OCI-LY3 (cell line): ENCODE data around the gene GRM8.

Source experiments
- H2AFZ ChIP-seq: fragments of 200-600, 300-600 bp; shearing (Covaris generic); 2 replicates; pipeline ENCODE4 v1.6.0; 2014; ENCODE audit warnings: antibody characterized with exemption, low read depth, low read length
- H3K27ac ChIP-seq: fragments of 200-600, 300-600 bp; sonication (generic); 2 replicates; pipeline ENCODE4 v1.5.1; 2014; ENCODE audit warnings: mild to moderate bottlenecking, low read length, moderate library complexity, mixed read lengths
- H3K27me3 ChIP-seq: fragments of 200-600, 300-600 bp; sonication (generic); 2 replicates; pipeline ENCODE4 v1.6.1; 2014; ENCODE audit warnings: low read depth, low read length, mixed read lengths
- H3K36me3 ChIP-seq: fragments of 200-600, 300-600 bp; sonication (generic); replicated peaks from 2 replicates; pipeline ENCODE3; 2014; ENCODE audit warnings: low read depth, low read length, mixed read lengths
- H3K4me1 ChIP-seq: fragments of 300-600, 200-600 bp; sonication (generic); 2 replicates; pipeline ENCODE4 v1.6.1; 2014; ENCODE audit warnings: low read length, mixed read lengths
- H3K4me2 ChIP-seq: fragments of 200-600, 300-600 bp; sonication (generic); 2 replicates; pipeline ENCODE4 v1.6.1; 2014; ENCODE audit warnings: low read length, mixed read lengths
- H3K4me3 ChIP-seq: fragments of 300-600, 200-600 bp; sonication (generic); 2 replicates; pipeline ENCODE4 v1.5.1; 2014; ENCODE audit warnings: antibody characterized with exemption, mild to moderate bottlenecking, low read length, moderate library complexity
- H3K79me2 ChIP-seq: fragments of 300-600, 200-600 bp; shearing (Covaris generic); 2 replicates; pipeline ENCODE4 v1.6.1; 2014; ENCODE audit warnings: mild to moderate bottlenecking, low read length, mixed read lengths
- H3K9ac ChIP-seq: fragments of 300-600, 200-600 bp; shearing (Covaris generic); 2 replicates; pipeline ENCODE4 v1.6.0; 2014; ENCODE audit warnings: mild to moderate bottlenecking, low read length, moderate library complexity
- H3K9me3 ChIP-seq: fragments of 200-600, 300-600 bp; shearing (Covaris generic); 2 replicates; pipeline ENCODE4 v1.6.1; 2014; ENCODE audit warnings: low read length, mixed read lengths; ENCODE audit not compliant: insufficient read depth
- H4K20me1 ChIP-seq: fragments of 200-600, 300-600 bp; sonication (generic); 2 replicates; pipeline ENCODE4 v1.6.1; 2016; ENCODE audit warnings: low read length, mixed read lengths; ENCODE audit not compliant: insufficient read depth
- EZH2phosphoT487 ChIP-seq: fragments of 200-600 bp; shearing (Covaris generic); IDR thresholded peaks from 2 replicates; pipeline ENCODE4 v1.6.1; 2018; ENCODE audit warnings: antibody characterized with exemption, mixed run types, low read depth
- TF ChIP-seq, protein P1 (sequence below): fragments of 200-600, 300-600 bp; sonication (generic); IDR thresholded peaks from 2 replicates; pipeline ENCODE4 v1.5.1; 2014; ENCODE audit warnings: antibody characterized with exemption, low read length, low read depth

GRM8 gene

DNA sequence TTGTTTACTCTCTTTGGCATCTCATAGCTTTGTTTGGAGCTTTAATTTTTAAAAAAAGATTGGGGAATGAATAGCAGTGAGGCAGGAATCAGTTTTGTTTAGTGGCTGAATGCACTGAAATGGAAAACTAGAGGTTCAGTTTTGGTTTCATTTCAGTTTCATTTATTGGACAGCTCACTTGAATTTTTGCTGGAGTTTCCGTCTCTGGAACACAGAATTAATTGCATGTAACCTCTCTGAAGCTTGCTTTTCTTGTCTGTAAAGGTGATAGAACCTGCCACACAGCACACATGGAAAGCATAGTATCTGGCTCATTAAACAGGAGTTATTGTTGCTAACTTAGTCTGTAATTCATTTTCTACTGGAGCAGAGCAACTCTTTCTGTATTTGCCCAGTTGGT, 7.1 kb downstream of the GRM8 start:
- Histone ChIP-seq H4K20me1 (no peaks in the 10 kb centered on the region), H3K4me1 (peaks cover 13% of the 10 kb centered on the region), H3K27ac (no peak overlapping the region), H2AFZ (no peak overlapping the region), H3K4me3 (no peak overlapping the region), H3K27me3 (peaks cover 31% of the 10 kb centered on the region), H3K36me3 (no peaks in the 10 kb centered on the region), H3K4me2 (peak overlapping the region; percentile 52), H3K9ac (no peak overlapping the region), H3K9me3 (no peaks in the 10 kb centered on the region), H3K79me2 (no peaks in the 10 kb centered on the region)
- TF ChIP-seq EZH2phosphoT487: no peak
- TF ChIP-seq, protein P1, sequence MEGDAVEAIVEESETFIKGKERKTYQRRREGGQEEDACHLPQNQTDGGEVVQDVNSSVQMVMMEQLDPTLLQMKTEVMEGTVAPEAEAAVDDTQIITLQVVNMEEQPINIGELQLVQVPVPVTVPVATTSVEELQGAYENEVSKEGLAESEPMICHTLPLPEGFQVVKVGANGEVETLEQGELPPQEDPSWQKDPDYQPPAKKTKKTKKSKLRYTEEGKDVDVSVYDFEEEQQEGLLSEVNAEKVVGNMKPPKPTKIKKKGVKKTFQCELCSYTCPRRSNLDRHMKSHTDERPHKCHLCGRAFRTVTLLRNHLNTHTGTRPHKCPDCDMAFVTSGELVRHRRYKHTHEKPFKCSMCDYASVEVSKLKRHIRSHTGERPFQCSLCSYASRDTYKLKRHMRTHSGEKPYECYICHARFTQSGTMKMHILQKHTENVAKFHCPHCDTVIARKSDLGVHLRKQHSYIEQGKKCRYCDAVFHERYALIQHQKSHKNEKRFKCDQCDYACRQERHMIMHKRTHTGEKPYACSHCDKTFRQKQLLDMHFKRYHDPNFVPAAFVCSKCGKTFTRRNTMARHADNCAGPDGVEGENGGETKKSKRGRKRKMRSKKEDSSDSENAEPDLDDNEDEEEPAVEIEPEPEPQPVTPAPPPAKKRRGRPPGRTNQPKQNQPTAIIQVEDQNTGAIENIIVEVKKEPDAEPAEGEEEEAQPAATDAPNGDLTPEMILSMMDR: no peak

DNA sequence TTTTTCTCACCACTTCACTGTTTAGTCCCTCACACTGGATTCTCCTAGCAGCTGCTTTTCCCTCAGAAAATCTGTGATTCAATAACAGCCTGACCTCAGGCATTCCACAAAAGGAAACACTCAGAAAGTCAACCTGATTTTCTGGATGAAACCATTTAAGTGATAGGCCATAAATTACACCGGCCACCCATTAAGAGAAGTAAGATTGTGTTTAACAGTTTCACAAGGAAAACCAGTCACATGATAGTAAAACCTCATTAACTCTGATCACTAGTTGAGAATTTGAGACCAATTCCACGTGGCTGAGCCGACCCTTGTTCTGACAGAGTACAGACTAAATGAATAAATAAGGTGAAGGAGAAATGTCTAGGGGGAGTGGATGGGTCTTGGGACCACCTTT, 7.7 kb downstream of the GRM8 start:
- no peaks in the 10 kb centered on the region for H3K9me3 ChIP-seq
- H3K36me3 ChIP-seq: no peaks in the 10 kb centered on the region
- no peak overlapping the region for H3K4me3 ChIP-seq
- H3K4me1 ChIP-seq: peaks cover 13% of the 10 kb centered on the region
- no peak overlapping the region for H3K9ac ChIP-seq
- no peak overlapping the region for H3K27ac ChIP-seq
- TF ChIP-seq, protein P1: no peak
- TF ChIP-seq EZH2phosphoT487: no peak
- H3K4me2 ChIP-seq: peak overlapping the region; percentile 52; the same call in 1 of the 2 replicates
- H2AFZ ChIP-seq: no peak overlapping the region
- H3K79me2 ChIP-seq: no peaks in the 10 kb centered on the region
- no peaks in the 10 kb centered on the region for H4K20me1 ChIP-seq
- peaks cover 25% of the 10 kb centered on the region for H3K27me3 ChIP-seq

DNA sequence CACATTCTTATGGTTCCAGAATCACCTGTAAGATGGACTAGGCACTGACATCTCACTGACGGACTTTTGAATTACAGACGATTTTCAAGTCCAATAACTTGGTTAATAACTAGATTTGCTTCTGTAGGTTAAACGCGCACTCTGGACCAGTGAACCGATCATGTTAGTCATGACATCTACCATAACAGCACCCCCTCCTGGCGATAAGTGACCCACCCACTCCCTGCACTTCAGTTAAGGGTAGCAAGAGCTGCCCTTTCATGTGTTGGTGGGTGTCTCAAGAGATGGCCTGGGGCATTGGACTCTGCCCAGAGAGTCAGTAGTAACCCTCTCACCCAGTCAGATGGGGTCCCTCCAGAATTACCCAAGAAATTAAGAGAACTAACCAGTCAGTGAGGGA, 12.9 kb downstream of the GRM8 start:
- H3K9ac ChIP-seq: no peak overlapping the region
- H3K79me2 ChIP-seq: no peaks in the 10 kb centered on the region
- peaks cover 1% of the 10 kb centered on the region for H3K4me1 ChIP-seq
- TF ChIP-seq EZH2phosphoT487: no peak
- TF ChIP-seq, protein P1: peak; percentile 27; the same call in 1 of the 2 replicates
- no peak overlapping the region for H3K4me2 ChIP-seq
- no peaks in the 10 kb centered on the region for H4K20me1 ChIP-seq
- H2AFZ ChIP-seq: no peak overlapping the region
- H3K4me3 ChIP-seq: no peak overlapping the region
- H3K9me3 ChIP-seq: no peaks in the 10 kb centered on the region
- peaks cover 16% of the 10 kb centered on the region for H3K27me3 ChIP-seq
- H3K36me3 ChIP-seq: no peaks in the 10 kb centered on the region
- H3K27ac ChIP-seq: no peak overlapping the region

DNA sequence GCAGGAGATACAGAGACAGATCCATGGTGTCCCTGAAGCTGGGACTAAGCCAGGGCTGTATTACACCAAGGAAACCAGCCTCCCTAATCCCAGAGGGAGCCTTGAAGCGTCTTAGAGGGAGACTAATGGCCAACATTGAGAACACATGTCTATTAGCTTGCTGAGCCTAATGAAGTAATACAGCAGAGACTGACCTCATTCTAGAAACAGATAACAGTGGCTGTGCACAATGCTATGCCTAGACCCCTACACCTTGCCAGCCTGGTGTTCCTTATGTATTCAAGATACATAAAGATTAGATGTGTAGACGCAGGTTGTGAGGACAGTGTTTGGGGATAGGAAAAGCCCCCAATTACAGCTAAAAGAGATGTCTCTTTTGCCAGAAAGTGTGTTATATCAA, 19.1 kb downstream of the GRM8 start:
- no peak overlapping the region for H3K9ac ChIP-seq
- TF ChIP-seq, protein P1: no peak
- TF ChIP-seq EZH2phosphoT487: no peak
- peaks cover 17% of the 10 kb centered on the region for H3K27me3 ChIP-seq
- no peaks in the 10 kb centered on the region for H3K9me3 ChIP-seq
- H3K27ac ChIP-seq: no peak overlapping the region
- H3K36me3 ChIP-seq: no peaks in the 10 kb centered on the region
- no peak overlapping the region for H2AFZ ChIP-seq
- H3K4me1 ChIP-seq: no peaks in the 10 kb centered on the region
- H3K4me3 ChIP-seq: no peak overlapping the region
- no peak overlapping the region for H3K4me2 ChIP-seq
- H3K79me2 ChIP-seq: no peaks in the 10 kb centered on the region
- H4K20me1 ChIP-seq: no peaks in the 10 kb centered on the region
